Thymus (tissue), 11 donors: ENCODE results near the gene DPT. TPM values are rescaled to one million over a fixed set of nuclear protein-coding genes. Genes with fewer than 3 reads are reported as not detected.
A peak's percentile ranks its signal among the peaks of the same experiment; 100 is the strongest.

Experiments used
- DNase-seq, 9 donors: peaks; one replicate each; pipeline ENCODE4 v3.0.0-alpha.2; 2013; ENCODE audit warnings: low spot score in 9 of 9, low read depth in 6 of 9, missing footprints in 1 of 9
- H3K27ac ChIP-seq, 2 donors: one replicate each; pipeline ENCODE4 v1.5.1; 2013; ENCODE audit warnings: control low read depth in 1 of 2, low read depth in 1 of 2, low read length in 1 of 2, mild to moderate bottlenecking in 1 of 2, moderate library complexity in 1 of 2
- H3K27me3 ChIP-seq, 2 donors: one replicate each; pipeline ENCODE4 v1.5.1; 2013; ENCODE audit warnings: low read length in 1 of 2; ENCODE audit not compliant: control insufficient read depth in 2 of 2, insufficient read depth in 1 of 2
- H3K36me3 ChIP-seq, 2 donors: one replicate each; pipeline ENCODE4 v1.5.1; 2013; ENCODE audit warnings: low read length in 1 of 2, mild to moderate bottlenecking in 1 of 2, moderate library complexity in 1 of 2; ENCODE audit not compliant: control insufficient read depth in 2 of 2, insufficient read depth in 2 of 2
- H3K4me1 ChIP-seq, 2 donors: one replicate each; pipeline ENCODE4 v1.5.1; 2013; ENCODE audit warnings: low read length in 2 of 2; ENCODE audit not compliant: control insufficient read depth in 2 of 2, insufficient read depth in 2 of 2
- H3K4me3 ChIP-seq, 2 donors: one replicate each; pipeline ENCODE4 v1.5.1; 2013; ENCODE audit warnings: low read length in 2 of 2, control low read depth in 1 of 2, mild to moderate bottlenecking in 1 of 2
- H3K9me3 ChIP-seq, 2 donors: one replicate each; pipeline ENCODE4 v1.5.1; 2013; ENCODE audit warnings: low read length in 1 of 2, mild to moderate bottlenecking in 1 of 2; ENCODE audit not compliant: control insufficient read depth in 2 of 2, insufficient read depth in 1 of 2
- WGBS: extraction: QIAGEN DNeasy Blood & Tissue Kit; methylation state at CpG from one replicate; pipeline ENCODE4 v1.1.7; 2013; 5-methylcytosine and 5-hydroxymethylcytosine counted together
- polyA plus RNA-seq: library from polyadenylated mRNA; stranded (reverse); fragments of 200-250 nt; gene quantifications from one replicate; pipeline ENCODE4 v1.2.3, GENCODE V29; 2013
- total RNA-seq: library from RNA; stranded (reverse); fragments of 120-200 nt; gene quantifications from one replicate; pipeline ENCODE4 v1.2.4, GENCODE V29; 2013
- donor health status: healthy.

The DPT gene
- total and polyA plus RNA-seq, 2 donors: 8.9 to 21.5 TPM

DNA sequence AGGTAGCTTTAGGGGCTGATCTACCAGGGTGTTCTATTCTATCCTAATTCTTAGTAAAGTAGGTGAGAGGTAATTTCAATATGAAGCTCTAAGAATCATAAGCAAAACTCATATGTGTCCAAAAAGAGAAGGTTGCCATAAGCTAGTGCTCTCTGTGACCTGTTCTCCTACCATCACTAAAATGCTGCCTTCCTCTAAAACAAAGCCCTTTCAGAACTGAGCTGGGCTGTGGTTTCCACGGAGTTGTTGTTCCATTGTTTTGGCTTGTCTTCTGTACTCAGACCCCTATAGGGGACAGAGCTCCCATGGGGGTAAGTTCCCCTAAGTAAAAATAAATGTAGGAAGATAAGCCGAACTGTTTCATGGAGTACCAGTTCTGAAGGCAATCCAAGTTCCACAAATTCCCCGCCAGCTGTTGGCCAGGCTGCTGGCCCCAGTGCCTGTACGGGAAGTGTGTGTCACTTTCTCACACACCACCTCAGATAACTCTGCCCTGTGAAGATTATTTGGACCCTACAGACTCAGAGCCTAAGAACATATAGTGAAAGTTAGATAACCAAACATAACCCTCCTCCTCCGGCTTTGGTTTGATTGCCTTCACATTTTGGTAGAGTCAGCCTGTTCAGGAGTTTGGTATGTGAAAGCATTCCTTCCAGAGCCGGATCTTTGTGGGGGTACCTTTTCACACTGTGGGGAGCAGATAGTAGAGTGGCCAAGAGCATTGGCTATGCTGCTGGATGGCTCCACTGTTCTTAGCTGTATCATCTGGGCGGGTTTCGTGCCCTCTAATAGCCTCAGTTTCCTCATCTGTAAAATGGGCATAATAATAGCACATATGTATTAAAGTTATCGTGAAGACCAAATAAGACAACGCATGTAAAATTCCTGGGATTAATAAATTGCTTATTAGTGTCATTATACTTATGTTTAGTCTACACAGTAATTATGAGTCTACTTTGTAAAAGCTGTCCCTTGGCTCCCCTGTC lies 10.8 kb downstream of the DPT start:
- WGBS: 85% methylated on average over 10 of the region's 10 CpGs
- Histone ChIP-seq H3K4me3 (no peak overlapping the region), H3K27me3 (no peaks in the 10 kb centered on the region), H3K9me3 (no peaks in the 10 kb centered on the region), H3K4me1 (no peaks in the 10 kb centered on the region), H3K27ac (no peak overlapping the region), H3K36me3 (no peaks in the 10 kb centered on the region)
- no peak for DNase-seq

- H3K9me3 ChIP-seq: no peaks in the 10 kb centered on the region
- no peaks in the 10 kb centered on the region for H3K27me3 ChIP-seq
- H3K36me3 ChIP-seq: no peaks in the 10 kb centered on the region
- no peak overlapping the region for H3K4me3 ChIP-seq
- no peak for DNase-seq
- no peaks in the 10 kb centered on the region for H3K4me1 ChIP-seq
- no peak overlapping the region for H3K27ac ChIP-seq
- 96% methylated on average over 8 of the region's 8 CpGs for WGBS
These were observed 15.0 kb downstream of the DPT start for GRCh38 chr1:168714012-168714411.

- H3K4me3 ChIP-seq: no peak overlapping the region
- H3K36me3 ChIP-seq: no peaks in the 10 kb centered on the region
- no peak overlapping the region for H3K27ac ChIP-seq
- no peaks in the 10 kb centered on the region for H3K4me1 ChIP-seq
- no peaks in the 10 kb centered on the region for H3K27me3 ChIP-seq
- no peaks in the 10 kb centered on the region for H3K9me3 ChIP-seq
- no peak for DNase-seq
- WGBS: 87% methylated on average over 9 of the region's 9 CpGs
These were observed 19.3 kb downstream of the DPT start for GRCh38 chr1:168709405-168710363.

DNA sequence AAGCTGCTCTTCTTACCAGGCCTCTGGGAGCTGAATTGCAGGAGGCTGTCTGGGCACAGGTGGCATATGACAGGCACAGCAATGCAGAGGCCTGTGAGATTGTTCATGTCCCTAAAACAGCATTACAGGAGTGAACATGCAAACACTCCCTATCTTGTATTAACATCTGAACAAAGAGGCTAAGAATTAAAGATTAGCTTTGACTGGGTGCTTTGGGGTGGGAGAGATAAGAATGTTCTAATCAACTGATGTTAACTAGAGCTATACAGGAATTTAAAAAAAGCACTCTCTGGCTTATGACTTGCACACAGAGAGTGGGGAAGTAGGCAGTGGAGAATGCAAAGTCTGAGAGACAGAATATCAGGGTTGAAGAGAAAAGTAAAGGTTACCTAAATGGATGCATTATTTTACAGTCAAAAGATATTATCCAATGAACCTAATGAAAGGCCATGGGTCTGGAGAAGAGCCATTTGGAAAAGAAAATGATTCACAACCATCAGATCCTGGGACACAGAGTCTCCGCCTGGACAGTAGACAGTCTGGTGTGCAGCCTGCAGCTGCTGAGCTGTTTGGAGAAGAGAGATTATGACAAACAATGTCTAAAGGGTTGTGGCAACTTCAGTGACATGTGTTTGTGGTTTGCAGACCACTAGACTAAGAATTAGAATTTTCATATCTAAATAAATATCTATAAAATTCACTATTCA lies 20.2 kb downstream of the DPT start:
- DNase-seq: no peak
- no peaks in the 10 kb centered on the region for H3K9me3 ChIP-seq
- H3K4me3 ChIP-seq: no peak overlapping the region
- no peak overlapping the region for H3K27ac ChIP-seq
- H3K27me3 ChIP-seq: no peaks in the 10 kb centered on the region
- 98% methylated on average over 1 of the region's 1 CpG for WGBS
- H3K36me3 ChIP-seq: no peaks in the 10 kb centered on the region
- no peaks in the 10 kb centered on the region for H3K4me1 ChIP-seq

DNA sequence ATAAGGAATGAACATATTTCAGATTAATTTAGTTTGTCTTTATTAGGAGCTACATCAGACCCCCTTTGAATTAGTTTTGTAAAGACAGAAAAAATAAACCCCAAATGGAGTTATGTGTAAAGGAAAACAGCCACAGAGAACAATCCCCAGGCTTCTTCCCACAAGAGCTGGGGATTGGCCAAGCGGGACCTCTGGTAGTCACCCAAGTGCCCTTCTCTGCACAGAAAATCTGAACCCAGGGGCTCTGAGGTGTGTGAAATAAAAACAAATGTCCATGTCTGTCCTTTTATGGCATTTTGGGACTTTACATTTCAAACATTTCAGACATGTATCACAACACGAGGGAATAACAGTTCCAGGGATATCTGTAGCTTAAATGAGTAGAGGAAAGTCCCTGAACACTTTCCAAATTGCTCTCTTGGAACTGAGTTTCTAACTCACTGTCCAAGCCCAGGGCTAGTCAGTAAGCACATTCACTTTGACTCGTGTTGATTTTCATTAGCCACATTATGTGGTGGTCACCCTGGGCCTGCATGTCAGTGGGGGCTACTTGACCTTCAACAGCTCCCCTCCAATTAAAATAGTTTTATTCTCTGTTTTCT lies 22.5 kb downstream of the DPT start:
- H3K4me1 ChIP-seq: no peaks in the 10 kb centered on the region
- H3K27ac ChIP-seq: peak overlapping the region in 1 of 2 donors; percentile 60
- H3K36me3 ChIP-seq: no peaks in the 10 kb centered on the region
- H3K4me3 ChIP-seq: no peak overlapping the region
- no peaks in the 10 kb centered on the region for H3K27me3 ChIP-seq
- DNase-seq: peak in 2 of 9 donors; percentile 2 to 23
- WGBS: 91% methylated on average over 3 of the region's 3 CpGs
- H3K9me3 ChIP-seq: no peaks in the 10 kb centered on the region

DNA sequence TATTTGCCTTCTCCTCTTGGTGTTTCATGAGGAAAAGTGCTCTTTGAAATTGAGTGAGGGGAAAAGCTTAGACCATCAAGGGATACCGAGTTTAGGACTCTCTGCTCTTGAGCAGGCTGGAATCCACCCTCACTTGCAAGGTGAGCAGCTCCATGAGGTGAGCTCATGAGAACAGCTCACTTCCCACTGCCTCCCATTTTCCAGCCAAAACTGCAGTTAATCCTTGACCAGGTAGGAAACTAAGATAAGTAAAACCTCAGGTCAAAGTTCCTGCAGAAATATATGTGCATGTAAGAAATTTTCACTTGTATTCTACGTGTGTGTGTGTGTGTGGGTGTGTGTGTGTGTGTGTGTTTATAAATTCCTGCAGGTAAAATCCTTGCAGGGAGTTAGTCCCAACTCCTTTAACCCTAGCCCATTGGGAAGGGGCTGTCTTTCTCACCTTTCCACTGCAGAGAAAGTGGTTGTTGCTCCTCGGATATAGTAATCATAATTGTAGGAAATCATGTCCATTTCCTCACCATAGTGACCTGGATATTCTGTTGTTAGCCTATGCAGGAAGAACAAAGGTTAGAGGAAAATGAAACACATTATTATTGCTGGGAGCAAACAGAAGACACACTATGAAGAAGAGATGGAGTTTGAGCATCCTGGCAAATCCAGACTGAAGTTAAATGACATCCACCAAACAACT lies 28.3 kb downstream of the DPT start:
- no peak for DNase-seq
- Histone ChIP-seq H3K4me1 (no peaks in the 10 kb centered on the region), H3K4me3 (no peak overlapping the region), H3K36me3 (no peaks in the 10 kb centered on the region), H3K27me3 (no peaks in the 10 kb centered on the region), H3K9me3 (no peaks in the 10 kb centered on the region), H3K27ac (no peak overlapping the region)
- 96% methylated on average over 3 of the region's 3 CpGs for WGBS

- H3K27me3 ChIP-seq: no peaks in the 10 kb centered on the region
- DNase-seq: no peak
- no peak overlapping the region for H3K4me3 ChIP-seq
- no peaks in the 10 kb centered on the region for H3K36me3 ChIP-seq
- no peaks in the 10 kb centered on the region for H3K9me3 ChIP-seq
- 95% methylated on average over 1 of the region's 1 CpG for WGBS
- no peaks in the 10 kb centered on the region for H3K4me1 ChIP-seq
- H3K27ac ChIP-seq: no peak overlapping the region
These were observed 30.6 kb downstream of the DPT start for GRCh38 chr1:168698453-168698852.
